D341Med (cell line): ENCODE data around the gene SMPD4.
A peak's percentile ranks its signal among the peaks of the same experiment; 100 is the strongest.
"Not testable (repeated sequence)": the region's sequence is repeated elsewhere in the genome, so short reads cannot be mapped to it uniquely, and the experiment has no call there.

ENCODE experiments used
- DNase-seq: peaks from one replicate; pipeline ENCODE4 v3.0.0; 2012; ENCODE audit warnings: low spot score

Gene SMPD4

DNA sequence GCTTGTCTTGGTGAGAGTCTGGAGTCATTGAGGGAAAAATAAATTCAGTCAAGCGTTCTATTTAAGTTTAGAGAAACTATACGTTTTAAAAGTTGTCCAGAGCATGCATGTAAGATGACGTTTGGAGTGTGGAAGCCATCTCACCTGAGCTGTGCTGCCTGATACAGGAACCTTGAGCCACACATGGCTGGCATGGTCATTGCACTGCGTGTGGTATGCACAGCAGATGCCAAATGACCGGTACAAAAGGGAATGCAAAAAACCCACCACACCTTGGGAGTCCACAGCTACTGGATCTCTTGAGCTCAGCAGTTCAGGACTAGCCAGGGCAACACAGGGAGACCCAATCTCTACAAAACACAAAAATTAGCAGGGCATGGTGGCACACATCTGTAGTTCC lies 5.0 kb upstream of the SMPD4 start:
- no peak for DNase-seq

DNA sequence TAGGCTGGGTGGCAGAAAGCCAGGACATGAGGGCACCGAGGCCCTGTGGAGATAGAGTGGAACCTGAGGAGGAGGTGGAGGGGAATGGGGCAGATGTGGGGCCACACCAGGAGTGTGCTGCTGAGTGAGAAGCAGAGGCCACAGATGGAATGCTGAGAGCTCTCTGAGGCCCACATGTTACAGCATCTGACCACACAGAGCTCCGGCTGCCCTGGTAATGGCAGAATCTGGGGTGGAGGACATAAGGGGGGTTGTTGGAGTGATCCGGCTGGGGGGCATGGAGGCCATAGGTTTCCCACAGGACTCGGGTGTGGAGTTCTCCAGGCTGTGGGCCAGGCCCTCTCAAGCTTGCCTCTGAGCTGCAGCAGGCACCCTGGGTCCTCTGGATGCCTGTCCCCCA lies 4.5 kb upstream of the SMPD4 start:
- DNase-seq, result no peak

DNA sequence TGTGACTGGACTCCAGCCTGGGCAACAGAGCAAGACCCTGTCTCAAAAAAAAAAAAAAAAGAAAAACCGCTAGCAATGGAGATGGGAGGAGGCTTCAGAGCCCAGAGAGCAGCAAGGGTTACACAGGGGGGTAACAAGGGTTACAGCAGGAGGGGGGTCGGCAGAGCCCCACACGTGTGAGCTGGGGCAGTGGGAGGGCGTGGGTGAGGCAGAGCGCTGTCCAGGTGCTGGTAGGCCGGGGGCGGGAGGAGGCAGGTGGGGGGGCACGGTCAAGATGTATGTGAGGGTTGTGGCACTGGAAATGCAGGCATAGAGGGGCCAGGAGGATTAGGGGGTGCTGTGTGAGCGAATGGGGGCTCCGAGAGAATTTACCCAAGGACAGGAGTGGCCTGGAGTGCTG lies 4.0 kb upstream of the SMPD4 start:
- DNase-seq, result no peak

DNA sequence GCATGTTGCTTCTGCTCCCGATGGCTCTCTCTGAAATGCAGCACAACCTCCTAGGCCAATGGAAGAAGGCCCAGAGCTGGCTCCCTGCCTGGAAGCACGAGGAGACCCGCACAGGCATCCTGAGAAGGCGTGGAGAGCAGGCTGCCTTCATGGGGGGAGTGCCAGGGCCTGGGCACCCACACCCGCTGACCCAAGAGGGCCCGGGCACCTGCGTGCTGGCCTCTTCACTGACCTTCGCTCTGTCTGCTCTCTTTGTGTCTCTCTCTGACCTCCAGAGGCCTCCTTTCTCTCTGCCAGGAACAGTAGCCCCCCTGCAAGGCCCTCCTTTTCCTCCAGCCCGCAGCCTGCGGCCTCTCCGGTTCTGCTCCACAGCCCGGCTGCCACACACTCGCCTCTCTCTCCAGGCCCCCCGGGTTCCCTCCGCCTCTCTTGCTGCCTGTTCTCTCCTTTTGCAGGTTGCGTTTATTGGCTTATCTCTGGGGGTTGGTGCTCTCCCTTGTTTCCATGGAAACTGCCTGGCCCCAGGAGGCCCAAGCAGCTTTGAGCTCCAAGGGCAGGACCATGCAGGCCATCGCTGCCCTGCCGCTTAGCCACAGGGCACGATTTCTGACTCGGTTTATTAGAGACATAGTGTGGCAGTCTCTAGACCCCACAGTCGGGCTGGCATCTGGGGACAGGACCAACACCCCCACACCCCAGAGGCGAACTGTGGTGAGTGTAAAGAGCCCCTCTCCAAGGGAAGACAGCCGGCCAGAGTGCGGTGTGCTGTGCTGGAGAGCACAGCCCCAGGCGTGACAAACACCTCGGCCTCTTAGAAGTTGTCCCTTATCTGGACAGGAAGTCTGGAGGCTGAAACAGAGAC lies 2.3 kb upstream of the SMPD4 start:
- no peak for DNase-seq

DNA sequence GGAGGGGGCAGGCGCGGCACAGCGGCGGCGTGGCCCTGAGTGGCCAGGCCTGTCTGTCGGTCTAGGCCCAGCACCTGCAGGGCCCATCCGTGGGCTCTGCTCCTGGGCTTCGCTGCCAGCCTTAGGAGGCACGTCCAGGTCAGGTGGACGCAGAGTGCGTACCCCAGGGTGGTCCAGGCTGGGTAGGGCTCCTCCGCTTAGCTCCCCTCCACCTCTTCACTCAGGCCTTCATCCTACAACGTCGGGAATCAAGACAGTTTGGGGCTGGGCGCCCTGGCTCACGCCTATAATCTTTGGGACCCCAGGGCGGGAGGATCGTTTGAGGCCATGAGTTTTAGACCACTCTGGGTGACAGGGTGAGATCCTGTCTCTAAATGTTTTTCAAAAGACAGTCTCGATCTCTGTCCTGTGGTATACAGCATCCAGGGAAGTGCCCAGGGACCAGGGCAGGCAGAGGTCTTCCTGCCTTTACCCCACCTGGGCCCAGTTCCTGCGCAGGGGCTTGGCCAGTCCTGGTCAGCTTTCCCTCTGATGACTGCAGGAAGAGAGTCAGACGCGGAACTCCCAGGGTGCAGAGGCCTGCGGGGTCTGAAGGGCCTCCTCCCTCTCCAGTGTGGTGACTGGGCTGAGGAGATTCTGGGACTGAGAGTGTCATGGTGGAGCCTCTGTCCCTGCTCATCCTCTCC lies 1.6 kb upstream of the SMPD4 start:
- not testable (repeated sequence) for DNase-seq

DNA sequence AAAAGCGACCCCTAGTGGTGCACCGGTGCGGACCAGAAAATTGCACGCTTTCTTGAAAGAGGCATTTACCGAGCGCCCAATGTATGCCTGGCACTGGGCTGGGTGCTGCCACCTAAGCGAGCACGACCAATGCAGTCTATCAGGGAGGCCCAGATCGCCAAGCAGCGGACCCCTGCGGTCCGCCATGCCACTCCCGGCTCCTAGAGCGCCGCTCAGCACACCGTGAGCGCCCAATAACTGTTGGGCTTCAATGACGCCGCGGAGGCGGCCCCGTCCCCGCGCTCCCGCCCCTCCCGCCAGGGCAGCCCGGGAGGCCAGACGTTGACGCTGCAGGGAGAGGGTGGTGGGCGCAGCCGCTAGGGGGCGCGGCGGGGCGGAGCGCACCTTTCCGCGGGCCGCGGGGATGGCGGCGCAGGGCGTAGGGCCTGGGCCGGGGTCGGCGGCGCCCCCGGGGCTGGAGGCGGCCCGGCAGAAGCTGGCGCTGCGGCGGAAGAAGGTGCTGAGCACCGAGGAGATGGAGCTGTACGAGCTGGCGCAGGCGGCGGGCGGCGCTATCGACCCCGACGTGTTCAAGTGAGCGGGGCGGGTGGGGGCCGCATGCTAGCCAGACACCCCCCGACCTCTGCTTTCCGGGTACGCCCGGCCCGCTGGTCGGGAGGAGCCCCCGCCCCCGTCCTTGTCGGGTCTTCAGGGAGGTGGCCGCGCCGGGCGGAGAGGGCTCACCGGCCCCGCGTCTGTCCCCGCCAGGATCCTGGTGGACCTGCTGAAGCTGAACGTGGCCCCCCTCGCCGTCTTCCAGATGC lies 679 bp upstream of the SMPD4 start, which contains the start of gene MZT2B:
Gene MZT2B, plus strand, starts transcription at position 383 of the 803 bp plus-strand sequence. Its CDS starts 21 bp downstream, at position 404.
- DNase-seq, result peak; percentile 91

DNA sequence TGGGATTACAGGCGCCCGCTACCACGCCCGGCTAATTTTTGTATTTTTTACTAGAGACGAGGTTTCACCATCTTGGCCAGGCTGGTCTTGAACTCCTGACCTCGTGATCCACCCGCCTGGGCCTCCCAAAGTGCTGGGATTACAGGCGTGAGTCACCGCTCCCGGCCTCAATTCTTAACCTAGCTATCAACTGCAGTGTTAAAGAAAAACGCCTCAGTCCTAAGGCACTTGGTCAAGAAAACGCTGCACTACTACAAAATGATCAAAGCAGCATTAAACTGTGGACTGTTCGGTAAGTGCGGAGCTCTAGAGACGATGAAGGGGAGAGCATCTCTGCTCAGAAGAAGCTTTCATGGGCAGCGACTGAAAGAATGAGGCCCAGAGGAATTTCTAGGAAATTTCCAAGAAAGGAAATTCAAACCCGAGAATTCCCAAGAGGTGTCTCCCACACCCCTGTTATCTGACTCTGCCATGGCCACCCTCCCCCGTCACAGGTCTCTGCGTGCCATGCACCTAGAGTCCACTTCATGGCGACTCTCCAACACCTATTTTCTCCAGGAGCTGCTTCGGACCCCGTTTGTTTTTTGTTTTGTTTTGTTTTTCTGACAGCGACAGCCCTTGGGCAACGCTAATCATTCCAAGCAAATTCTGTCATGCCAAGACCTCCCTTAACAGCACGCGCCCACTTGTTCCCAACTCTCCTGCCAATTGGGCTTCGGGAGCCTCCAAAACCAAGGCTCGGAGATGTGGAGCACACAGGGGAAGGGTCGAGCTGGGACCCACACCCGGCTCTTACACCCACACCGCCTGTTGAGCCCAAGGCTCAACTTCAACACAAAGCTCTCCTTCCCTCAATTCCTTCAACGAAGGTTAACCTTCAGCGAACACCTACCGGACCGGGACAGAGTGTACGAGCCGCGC lies 738 bp downstream of the SMPD4 start:
- DNase-seq, result not testable (repeated sequence)

DNA sequence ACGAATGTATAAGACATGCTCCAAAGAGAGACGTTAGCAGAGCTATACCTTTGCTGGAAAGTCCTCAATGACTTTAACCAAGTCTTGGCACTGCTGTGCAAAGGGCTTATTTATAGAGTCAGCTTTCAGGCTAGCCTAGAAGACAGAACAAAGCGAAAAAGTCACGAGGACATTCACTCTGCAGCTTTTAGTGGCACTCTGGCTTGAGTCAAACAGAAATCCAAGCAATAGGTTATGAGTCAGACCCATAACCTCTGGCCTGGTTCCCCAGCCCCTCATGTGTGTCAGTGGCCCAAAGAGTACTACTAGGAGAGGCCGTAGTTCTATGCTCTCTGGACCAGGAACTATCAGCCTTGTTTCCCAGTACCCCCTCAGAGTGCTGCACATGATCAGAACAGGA lies 6.5 kb downstream of the SMPD4 start:
- not testable (repeated sequence) for DNase-seq

DNA sequence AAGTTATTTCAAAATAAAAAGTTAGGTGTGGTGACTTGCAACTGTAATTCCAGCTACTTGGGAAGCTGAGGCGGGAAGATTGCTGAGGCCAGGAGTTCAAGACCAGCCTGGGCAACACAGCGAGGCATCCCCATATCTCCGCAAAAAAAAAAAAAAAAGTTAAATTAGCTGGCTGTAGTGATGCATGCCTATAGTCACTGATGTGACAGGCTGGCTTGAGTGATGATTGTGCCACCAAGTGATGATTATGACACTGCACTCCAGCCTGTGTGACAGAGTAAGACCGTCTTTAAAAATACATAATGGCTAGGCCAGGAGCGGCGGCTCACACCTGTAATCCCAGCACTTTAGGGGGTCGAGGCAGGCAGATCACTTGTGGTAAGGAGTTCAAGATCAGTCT lies 11.5 kb downstream of the SMPD4 start:
- no peak for DNase-seq

DNA sequence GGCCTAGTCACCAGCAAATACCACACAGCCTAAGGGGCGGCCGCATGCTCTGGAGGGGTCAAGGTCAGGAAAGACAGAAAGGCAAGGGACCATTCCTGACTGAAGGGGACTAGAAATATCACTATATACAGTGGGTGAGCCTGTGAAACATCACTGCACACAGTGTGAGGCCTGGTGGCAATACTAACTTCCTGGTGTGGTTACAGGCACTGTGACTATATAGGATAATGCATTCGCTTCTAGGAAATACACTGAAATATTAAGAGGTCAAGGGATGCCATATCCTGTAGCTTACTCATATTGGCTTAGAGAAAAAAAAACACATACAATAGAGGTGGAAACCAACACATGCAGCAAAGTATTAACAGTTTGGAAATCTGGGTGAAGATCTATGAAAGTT lies 12.2 kb downstream of the SMPD4 start:
- DNase-seq, result not testable (repeated sequence)

DNA sequence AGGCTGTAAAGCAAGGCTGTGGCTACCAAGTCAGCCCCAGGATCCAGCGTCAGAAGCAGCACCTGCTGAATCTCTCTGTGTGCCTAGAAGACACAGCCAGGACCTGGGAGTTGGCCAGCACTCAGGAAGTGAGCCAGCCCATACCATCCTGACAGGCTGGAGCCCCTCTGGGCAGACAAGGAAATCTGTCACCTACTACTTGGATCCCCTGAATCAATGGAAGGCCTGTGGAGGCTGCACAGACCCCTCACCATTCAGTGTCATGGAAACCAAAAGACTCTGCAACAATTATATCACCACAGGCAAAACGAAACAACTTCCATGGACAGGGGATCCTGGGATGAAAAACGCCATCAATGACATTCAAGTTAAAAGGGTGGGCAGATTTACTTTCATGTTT lies 14.8 kb downstream of the SMPD4 start:
- not testable (repeated sequence) for DNase-seq

DNA sequence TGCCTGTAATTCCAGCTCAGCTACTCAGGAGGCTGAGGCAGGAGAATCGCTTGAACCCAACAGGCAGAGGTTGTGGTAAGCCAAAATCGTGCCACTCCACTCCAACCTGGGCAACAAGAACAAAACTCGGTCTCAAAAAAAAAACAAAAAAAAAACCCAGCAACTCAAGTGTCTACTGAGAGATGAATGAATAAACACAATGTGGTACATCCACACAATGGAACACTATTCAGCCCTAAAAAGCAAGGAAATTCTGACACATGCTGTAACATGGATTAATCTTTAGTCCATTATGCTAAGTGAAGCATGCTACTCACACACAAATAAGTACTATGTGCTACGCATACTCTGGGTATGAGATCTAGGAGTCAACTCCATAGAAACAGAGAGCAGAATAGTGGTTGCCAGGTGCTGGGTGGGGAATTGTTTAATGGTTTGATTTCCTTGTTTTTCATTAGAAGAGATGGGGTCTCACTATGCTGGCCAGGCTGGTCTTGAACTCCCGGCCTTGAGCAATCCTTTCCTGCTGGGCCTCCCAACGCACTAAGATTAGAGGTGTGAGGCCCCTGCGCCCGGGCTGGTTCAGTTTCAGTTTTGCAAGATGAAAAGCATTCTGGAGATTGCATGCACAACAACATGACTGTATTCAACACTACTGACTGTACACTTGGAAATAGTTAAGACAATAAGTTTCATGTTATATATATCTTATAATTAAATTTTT lies 15.9 kb downstream of the SMPD4 start:
- no peak for DNase-seq

DNA sequence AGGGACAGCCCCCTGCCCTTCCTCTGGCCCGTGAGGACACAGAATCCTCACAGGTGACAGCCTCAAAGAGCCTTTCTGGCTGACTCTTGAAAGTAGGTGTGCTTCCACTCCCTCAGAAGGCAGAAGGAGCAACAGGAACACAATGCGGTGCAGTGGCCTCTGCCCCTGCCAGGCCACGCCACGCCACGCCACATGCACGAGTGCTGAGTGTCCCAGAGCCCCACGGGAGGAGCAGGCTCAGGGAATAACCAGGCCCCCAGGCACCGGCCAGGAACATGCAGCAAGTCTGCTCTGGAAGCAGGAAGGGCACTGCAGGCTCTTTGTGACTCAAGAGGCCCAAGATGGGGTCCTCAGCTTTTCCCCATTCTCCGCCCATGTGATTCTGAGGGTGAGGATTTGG lies 18.4 kb downstream of the SMPD4 start:
- no peak for DNase-seq

DNA sequence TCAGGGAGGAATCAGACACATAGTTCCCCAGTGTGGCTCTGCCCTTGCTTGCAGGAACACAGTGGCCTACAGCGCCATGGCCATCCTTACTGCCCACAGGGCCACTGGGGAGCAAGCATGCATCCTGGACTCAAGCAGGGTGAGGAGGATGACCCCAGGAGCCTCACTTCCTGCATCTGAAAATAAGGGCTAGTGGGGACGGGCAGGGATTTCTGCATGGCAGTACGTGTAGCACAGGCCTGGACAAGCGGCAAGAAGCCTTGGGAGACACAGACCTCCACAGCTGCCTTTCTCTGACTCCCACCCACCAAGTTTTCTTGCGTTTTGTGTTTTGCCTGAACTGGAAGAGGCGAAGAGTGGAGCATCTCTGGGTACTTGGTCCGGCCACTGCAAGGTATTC lies 18.9 kb downstream of the SMPD4 start:
- not testable (repeated sequence) for DNase-seq

DNA sequence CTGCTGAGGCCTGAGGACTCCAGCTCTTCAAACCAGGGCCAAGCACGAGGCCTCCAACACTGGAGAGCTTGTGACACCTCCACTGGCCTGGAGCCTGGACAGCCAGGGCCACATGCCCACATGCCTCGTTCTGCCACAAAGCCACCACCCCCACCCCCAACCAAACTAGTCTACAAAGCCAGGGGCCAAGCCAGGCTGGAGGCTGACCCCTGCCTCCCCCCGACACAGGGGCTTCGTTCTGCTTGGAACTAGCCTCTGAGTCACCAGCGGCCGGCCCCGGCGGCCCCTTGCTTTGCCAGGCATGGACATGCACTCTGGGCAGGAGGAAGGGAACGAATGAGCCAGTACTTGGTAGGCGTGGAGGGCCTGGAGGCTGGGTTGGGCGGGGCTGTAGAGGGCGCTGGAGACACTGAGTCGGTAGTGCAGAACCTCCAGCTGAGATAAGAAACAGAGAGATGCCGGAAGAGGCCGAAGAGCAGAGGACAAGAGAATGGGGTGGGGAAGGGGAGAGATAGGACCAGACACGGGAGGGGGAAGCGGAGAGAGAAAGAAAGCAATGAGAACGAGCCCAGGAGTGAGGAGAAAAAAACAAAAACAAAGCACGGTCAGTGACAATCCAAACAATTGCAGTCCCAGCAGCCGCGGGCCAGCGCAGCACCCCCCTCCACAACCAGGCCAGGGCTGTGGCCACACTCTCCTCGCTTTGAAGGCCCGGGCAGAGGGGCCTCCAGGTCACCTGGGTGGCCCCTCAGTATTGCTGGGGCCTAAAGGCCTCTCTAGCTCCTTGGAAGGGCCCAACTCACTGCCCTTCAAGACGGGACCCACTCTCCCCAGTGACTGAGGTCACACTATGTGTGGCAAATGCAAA lies 20.3 kb downstream of the SMPD4 start:
- DNase-seq, result not testable (repeated sequence)

DNA sequence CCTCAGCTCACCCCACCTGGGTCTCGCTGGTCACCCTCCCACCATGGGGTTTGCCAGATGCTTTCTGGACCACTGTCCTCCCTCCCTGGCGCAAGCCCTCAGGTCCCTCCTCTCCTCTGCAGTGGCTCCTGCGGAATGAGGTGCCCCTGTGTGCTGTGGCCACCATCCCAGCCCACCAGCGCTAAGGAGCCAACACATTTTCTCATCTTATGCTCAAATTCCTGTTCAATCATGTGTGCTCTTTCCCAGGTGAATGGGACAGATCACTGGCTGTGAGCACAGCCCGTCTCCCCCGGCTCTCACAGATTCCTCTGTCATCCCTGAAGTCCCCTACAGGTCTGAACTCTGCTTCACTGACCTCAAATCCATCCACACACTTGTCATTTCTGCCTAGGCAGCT lies 21.3 kb downstream of the SMPD4 start:
- no peak for DNase-seq

DNA sequence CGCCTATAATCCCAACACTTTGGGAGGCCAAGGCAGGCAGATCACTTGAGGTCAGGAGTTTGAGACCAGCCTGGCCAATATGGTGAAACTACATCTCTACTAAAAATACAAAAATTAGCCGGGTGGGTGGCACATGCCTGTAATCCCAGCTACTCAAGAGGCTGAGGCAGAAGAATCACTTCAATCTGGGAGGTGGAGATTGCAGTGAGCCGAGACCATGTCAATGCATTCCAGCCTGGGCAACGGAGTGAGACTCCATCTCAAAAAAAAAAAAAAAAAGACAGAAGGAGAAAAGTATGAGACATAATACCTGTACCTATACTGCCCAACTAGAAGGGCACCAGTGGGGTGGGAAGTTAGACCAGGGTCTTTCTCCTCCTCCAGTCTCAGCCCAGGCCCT lies 22.0 kb downstream of the SMPD4 start:
- DNase-seq, result not testable (repeated sequence)

DNA sequence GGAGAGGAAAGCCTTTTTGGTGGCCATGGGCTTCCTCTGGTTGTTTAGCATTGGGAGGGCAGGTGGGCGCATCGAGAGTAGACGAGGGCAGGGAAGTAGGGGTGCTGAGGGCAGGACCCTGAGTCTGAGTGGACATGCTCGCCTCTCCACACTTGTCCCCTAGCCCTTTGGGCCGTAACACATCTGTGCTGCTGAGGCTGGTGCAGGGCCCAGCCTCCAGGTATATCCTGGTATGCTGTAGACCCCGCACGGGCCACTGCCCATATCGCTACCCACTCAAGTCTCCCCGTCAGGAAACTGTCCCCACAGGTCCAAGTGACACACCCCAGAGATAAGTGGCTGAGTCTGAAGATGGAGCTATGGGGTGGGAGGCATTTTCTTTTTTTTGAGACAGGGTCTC lies 22.8 kb downstream of the SMPD4 start:
- DNase-seq, result no peak

DNA sequence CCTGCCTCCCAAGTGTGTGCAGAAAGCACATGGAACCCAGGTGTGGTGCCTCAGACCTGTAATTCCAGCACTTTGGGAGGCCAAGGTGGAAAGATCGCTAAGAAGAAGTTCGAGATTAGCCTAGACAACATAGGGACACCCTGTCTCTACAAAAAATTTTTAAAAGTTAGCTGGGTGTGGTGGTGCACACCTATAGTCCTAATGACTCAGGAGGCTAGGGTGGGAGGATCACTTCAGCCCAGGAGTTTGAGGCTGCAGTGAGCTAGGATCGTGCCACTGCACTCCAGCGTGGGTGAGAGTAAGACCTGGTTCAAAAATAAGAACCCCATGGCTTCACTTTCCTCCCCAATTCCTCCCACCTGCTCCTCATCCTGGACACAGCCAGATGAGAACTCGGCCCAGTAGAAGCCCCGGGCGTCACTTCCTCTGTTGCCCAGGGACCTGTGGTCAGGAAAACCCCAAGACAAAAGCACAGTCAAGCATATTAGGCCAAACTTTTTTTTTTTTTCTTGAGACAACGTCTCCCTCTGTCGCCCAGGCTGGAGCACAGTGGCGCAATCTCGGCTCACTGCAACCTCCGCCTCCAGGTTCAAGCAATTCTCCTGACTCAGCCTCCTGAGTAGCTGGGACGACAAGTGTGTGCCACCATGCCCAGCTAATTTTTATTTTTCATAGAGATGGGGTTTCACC lies 23.4 kb downstream of the SMPD4 start:
- not testable (repeated sequence) for DNase-seq
